Mesothelial cell of epicardium (in vitro differentiated cells): Measurements from ENCODE around the gene TESK2. TPM values are rescaled to one million over a fixed set of nuclear protein-coding genes. Genes with fewer than 3 reads are reported as not detected.
A peak's percentile ranks its signal among the peaks of the same experiment; 100 is the strongest.

Experiments
- DNase-seq, 2 experiments: peaks; one replicate each; pipeline ENCODE4 v3.0.0; 2021; ENCODE audit warnings: low spot score in 2 of 2; ENCODE audit not compliant: unreplicated experiment in 2 of 2
- H3K27ac Mint-ChIP-seq: 2 replicates; pipeline ENCODE4 v1.8.0; 2021; ENCODE audit warnings: mixed read lengths
- H3K27me3 Mint-ChIP-seq: 2 replicates; pipeline ENCODE4 v1.8.0; 2021; ENCODE audit warnings: low read depth, mixed read lengths
- H3K36me3 Mint-ChIP-seq: 2 replicates; pipeline ENCODE4 v1.8.0; 2021; ENCODE audit warnings: mixed read lengths
- H3K4me1 Mint-ChIP-seq: 2 replicates; pipeline ENCODE4 v1.8.0; 2021; ENCODE audit warnings: mixed read lengths
- H3K4me3 Mint-ChIP-seq: 2 replicates; pipeline ENCODE4 v1.8.0; 2021; ENCODE audit warnings: mild to moderate bottlenecking, moderate library complexity, mixed read lengths
- H3K9me3 Mint-ChIP-seq: 2 replicates; pipeline ENCODE4 v1.8.0; 2021; ENCODE audit warnings: mixed read lengths
- total RNA-seq: library from RNA; stranded (reverse); gene quantifications from 3 replicates; pipeline ENCODE4 v1.2.1, GENCODE V29; 2021
- TF ChIP-seq, protein P1 (sequence below): fragments of 200-600 bp; sonication (generic); IDR thresholded peaks from one replicate; pipeline ENCODE4 v1.5.0; 2021; ENCODE audit warnings: antibody characterized with exemption; ENCODE audit not compliant: unreplicated experiment

Gene TESK2
- total RNA-seq, 1 donor from 2014 or later, result 4.3 TPM

DNA sequence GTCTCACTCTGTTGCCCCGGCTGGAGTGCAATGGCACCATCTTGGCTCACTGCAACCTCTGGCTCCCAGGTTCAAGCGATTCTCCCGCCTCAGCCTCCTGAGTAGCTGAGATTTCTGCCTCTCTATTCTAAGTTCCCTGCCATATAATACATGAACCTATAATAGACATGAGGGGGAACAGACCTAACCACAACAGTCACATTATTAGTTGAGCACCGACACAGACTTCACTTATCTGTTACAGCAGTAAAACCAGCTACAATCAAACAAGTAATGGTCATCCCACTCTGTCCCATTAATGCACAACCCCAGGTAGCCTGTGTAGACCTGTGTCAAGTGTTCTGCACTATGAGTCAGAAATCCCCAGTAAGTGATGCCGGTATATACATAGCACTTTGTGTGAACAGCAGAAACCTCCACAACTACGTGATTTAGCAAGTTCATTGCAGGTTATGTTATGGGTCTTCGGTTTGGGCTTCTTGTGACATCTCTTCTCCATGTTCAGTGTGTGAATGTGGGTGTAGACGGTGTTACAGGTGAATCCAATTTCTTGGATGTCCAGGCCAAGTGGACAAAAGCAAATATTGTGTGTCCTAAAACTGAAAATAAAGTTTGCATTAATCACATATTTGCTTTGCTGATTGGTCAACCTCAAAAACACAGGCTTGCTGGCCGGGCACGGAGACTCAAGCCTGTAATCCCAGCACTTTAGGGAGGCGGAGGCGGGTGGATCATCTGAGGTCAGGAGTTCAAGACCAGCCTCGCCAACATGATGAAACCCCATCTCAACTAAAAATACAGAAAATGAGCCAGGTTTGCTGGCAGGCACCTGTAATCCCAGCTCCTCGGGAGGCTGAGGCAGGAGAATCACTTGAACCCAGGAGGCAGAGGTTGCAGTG, 12.7 kb upstream of the TESK2 start:
- TF ChIP-seq, protein P1, sequence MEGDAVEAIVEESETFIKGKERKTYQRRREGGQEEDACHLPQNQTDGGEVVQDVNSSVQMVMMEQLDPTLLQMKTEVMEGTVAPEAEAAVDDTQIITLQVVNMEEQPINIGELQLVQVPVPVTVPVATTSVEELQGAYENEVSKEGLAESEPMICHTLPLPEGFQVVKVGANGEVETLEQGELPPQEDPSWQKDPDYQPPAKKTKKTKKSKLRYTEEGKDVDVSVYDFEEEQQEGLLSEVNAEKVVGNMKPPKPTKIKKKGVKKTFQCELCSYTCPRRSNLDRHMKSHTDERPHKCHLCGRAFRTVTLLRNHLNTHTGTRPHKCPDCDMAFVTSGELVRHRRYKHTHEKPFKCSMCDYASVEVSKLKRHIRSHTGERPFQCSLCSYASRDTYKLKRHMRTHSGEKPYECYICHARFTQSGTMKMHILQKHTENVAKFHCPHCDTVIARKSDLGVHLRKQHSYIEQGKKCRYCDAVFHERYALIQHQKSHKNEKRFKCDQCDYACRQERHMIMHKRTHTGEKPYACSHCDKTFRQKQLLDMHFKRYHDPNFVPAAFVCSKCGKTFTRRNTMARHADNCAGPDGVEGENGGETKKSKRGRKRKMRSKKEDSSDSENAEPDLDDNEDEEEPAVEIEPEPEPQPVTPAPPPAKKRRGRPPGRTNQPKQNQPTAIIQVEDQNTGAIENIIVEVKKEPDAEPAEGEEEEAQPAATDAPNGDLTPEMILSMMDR, result no peak
- H3K9me3 Mint-ChIP-seq, result no peaks in the 10 kb centered on the region
- no peaks in the 10 kb centered on the region for H3K27me3 Mint-ChIP-seq
- no peak for DNase-seq
- no peaks in the 10 kb centered on the region for H3K36me3 Mint-ChIP-seq
- peaks cover 19% of the 10 kb centered on the region for H3K4me1 Mint-ChIP-seq
- H3K4me3 Mint-ChIP-seq, result no peak overlapping the region
- H3K27ac Mint-ChIP-seq, result no peak overlapping the region

DNA sequence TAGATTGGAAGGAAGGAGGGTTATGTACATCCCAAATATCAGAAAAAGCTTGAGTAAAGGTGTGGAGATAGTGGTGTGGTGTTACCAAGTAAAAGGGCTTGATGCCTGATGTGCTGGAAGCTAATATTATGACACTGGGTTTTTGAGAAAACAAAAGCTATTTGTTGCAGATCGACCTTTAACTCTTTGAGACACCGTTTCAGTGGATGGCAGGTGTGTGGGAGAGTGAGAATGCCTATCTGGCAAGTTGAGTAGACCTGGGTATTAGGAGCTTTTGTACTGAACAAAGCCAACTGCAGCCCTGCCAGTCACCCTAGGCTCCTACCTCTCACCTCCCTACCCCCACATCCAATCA, 10.5 kb upstream of the TESK2 start:
- TF ChIP-seq, protein P1, result no peak
- Mint-ChIP-seq H3K27ac (no peak overlapping the region), H3K4me3 (no peak overlapping the region), H3K4me1 (peaks cover 20% of the 10 kb centered on the region), H3K36me3 (no peaks in the 10 kb centered on the region), H3K27me3 (no peaks in the 10 kb centered on the region), H3K9me3 (no peaks in the 10 kb centered on the region)
- no peak for DNase-seq

GRCh38 chr1:45499415-45499769, 8.4 kb upstream of the TESK2 start:
- Mint-ChIP-seq H3K4me3 (peak overlapping the region; percentile 86), H3K27ac (peak overlapping the region; percentile 61), H3K27me3 (no peaks in the 10 kb centered on the region), H3K4me1 (peaks cover 24% of the 10 kb centered on the region), H3K36me3 (no peaks in the 10 kb centered on the region), H3K9me3 (no peaks in the 10 kb centered on the region)
- no peak for DNase-seq
- TF ChIP-seq, protein P1, result no peak

DNA sequence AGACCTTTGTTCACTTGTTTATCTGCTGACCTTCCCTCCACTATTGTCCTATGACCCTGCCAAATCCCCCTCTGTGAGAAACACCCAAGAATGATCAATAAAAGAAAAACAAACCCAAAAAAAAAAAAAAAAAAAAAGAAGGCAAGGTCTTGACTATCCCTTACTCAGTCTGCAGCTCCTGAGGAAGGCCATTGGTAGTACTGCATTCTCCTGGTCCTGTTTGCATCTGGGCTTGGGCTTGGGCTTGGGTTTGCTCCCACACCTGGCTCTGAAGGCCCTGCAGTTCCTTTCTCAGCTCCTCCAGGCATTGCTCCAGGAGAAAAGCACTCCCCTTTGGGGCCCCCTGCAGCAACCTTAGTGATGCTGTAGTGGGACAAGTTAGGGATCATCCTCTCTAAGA, 7.3 kb upstream of the TESK2 start:
- DNase-seq, result no peak
- Mint-ChIP-seq H3K4me1 (peaks cover 24% of the 10 kb centered on the region), H3K36me3 (no peaks in the 10 kb centered on the region), H3K9me3 (no peaks in the 10 kb centered on the region), H3K27ac (no peak overlapping the region), H3K27me3 (no peaks in the 10 kb centered on the region), H3K4me3 (no peak overlapping the region)
- TF ChIP-seq, protein P1, result no peak

- TF ChIP-seq, protein P1, result peak; percentile 27
- Mint-ChIP-seq H3K4me3 (no peak overlapping the region), H3K27ac (no peak overlapping the region), H3K9me3 (no peaks in the 10 kb centered on the region), H3K4me1 (peaks cover 5% of the 10 kb centered on the region), H3K27me3 (peaks cover 9% of the 10 kb centered on the region), H3K36me3 (no peaks in the 10 kb centered on the region)
- no peak for DNase-seq
Measured at GRCh38 chr1:45493116-45493697, 2.2 kb upstream of the TESK2 start.
